Measurements from ENCODE around the gene DAZAP2.
"Not testable (repeated sequence)": the region's sequence is repeated elsewhere in the genome, so short reads cannot be mapped to it uniquely, and the experiment has no call there.

DAZAP2 gene

GRCh38 chr12:51218607-51219161 is 19.9 kb upstream of the DAZAP2 start:
- TF ChIP-seq CTCF (IDR thresholded peaks at IDR 0.05; ENCODE audit: low read depth, low read length): no peak
- peak; percentile 62 for DNase-seq
- peak overlapping the region; percentile 86 for H3K4me3 ChIP-seq (ENCODE audit: low read depth, low read length)
- no peaks in the 10 kb centered on the region for H3K9me3 ChIP-seq (ENCODE audit: severe bottlenecking)
- H3K36me3 ChIP-seq: no peaks in the 10 kb centered on the region; the same call in 1 of the 2 replicates
- H3K27me3 ChIP-seq (ENCODE audit: insufficient read depth, low read depth, severe bottlenecking): no peaks in the 10 kb centered on the region
- peak overlapping the region; percentile 92 for H3K27ac ChIP-seq

GRCh38 chr12:51219322-51219721 is 19.3 kb upstream of the DAZAP2 start:
- Histone ChIP-seq H3K36me3 (no peaks in the 10 kb centered on the region), H3K27ac (no peak overlapping the region), H3K9me3 (ENCODE audit: severe bottlenecking) (no peaks in the 10 kb centered on the region), H3K4me3 (ENCODE audit: low read depth, low read length) (peak overlapping the region; percentile 86; the same call in 1 of the 2 replicates), H3K27me3 (ENCODE audit: insufficient read depth, low read depth, severe bottlenecking) (no peaks in the 10 kb centered on the region)
- no peak for TF ChIP-seq CTCF (IDR thresholded peaks at IDR 0.05; ENCODE audit: low read depth, low read length)
- no peak for DNase-seq

DNA sequence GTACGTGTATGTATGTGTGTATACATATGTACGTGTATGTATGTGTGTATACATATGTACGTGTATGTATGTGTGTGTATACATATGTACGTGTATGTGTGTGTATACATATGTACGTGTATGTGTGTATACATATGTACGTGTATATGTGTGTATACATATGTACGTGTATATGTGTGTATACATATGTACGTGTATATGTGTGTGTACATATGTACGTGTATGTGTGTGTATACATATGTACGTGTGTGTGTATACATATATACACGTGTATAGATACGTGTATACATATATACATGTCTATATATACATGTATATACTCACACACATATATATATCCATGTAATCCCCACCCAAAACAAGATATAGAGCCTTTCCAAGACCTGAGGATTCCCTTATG is 18.8 kb upstream of the DAZAP2 start:
- H3K9me3 ChIP-seq (ENCODE audit: severe bottlenecking); H3K4me3 ChIP-seq (ENCODE audit: low read depth, low read length); H3K36me3 ChIP-seq; H3K27me3 ChIP-seq (ENCODE audit: insufficient read depth, low read depth, severe bottlenecking); H3K27ac ChIP-seq; DNase-seq: not testable (repeated sequence)

DNA sequence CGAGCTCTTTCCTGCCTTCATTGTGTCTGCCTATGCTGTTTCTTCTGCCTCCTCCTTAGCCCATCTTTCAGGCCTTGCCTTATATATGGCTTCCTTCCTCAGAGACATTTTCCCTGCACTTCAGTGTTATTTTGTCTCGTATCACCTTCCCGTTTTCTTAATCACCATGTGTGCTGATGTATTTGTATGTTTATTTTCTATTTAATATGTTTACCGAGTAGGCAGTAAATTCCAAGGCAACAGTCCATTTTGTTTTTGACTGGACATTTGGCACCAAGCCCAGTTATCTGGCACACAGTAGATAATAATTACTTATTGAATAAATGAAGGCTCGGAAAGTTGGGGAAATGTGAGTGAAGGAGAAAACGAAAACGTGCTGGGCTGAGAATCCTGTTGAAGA is 16.2 kb upstream of the DAZAP2 start:
- H3K27ac ChIP-seq: no peak overlapping the region
- H3K4me3 ChIP-seq (ENCODE audit: low read depth, low read length): no peak overlapping the region
- no peaks in the 10 kb centered on the region for H3K27me3 ChIP-seq (ENCODE audit: insufficient read depth, low read depth, severe bottlenecking)
- H3K9me3 ChIP-seq (ENCODE audit: severe bottlenecking): no peaks in the 10 kb centered on the region
- no peak for TF ChIP-seq CTCF (IDR thresholded peaks at IDR 0.05; ENCODE audit: low read depth, low read length)
- H3K36me3 ChIP-seq: no peaks in the 10 kb centered on the region
- no peak for DNase-seq

GRCh38 chr12:51224625-51225024 is 14.0 kb upstream of the DAZAP2 start:
- Histone ChIP-seq H3K36me3 (no peaks in the 10 kb centered on the region), H3K27me3 (ENCODE audit: insufficient read depth, low read depth, severe bottlenecking) (no peaks in the 10 kb centered on the region), H3K4me3 (ENCODE audit: low read depth, low read length) (no peak overlapping the region), H3K9me3 (ENCODE audit: severe bottlenecking) (no peaks in the 10 kb centered on the region), H3K27ac (no peak overlapping the region)
- DNase-seq: no peak
- TF ChIP-seq CTCF (IDR thresholded peaks at IDR 0.05; ENCODE audit: low read depth, low read length): no peak

- H3K27ac ChIP-seq: no peak overlapping the region
- H3K36me3 ChIP-seq: no peaks in the 10 kb centered on the region
- no peaks in the 10 kb centered on the region for H3K9me3 ChIP-seq (ENCODE audit: severe bottlenecking)
- no peak overlapping the region for H3K4me3 ChIP-seq (ENCODE audit: low read depth, low read length)
- no peak for TF ChIP-seq CTCF (IDR thresholded peaks at IDR 0.05; ENCODE audit: low read depth, low read length)
- DNase-seq: no peak
- no peaks in the 10 kb centered on the region for H3K27me3 ChIP-seq (ENCODE audit: insufficient read depth, low read depth, severe bottlenecking)
These were observed 13.4 kb upstream of the DAZAP2 start for GRCh38 chr12:51225234-51225633.
